HG03354 (cell line): ENCODE results near the gene PDZD2.
"Not testable (repeated sequence)": the region's sequence is repeated elsewhere in the genome, so short reads cannot be mapped to it uniquely, and the experiment has no call there.

Experiments
- ATAC-seq: cut with Tn5 transposase; IDR thresholded peaks from one replicate; pipeline ENCODE4 v1.9.1; 2021; ENCODE audit warnings: mild to moderate bottlenecking; ENCODE audit not compliant: unreplicated experiment, poor library complexity, severe bottlenecking

PDZD2 gene

DNA sequence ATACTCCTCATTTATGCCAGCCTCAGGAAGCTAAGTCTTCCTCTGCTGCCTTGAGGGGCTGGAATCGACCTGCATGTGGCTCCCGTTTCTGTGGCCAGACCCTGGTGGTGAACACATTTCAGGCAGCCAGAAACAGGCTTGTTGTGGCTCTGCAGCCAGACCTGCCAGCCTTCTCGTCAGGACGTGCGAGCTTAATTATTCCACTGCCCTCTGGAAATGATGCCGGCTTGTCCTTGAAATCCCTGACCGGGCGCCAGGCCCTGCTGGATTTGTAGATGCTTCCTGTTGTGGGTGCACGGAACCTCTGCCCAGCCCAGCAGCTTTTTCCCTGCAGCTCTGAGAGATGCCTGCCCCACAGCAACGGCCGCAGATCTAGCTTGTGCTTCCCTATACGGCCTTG, 41.6 kb downstream of the PDZD2 start:
- no peak for ATAC-seq

GRCh38 chr5:31682025-31682424, 43.1 kb downstream of the PDZD2 start:
- ATAC-seq, result no peak

DNA sequence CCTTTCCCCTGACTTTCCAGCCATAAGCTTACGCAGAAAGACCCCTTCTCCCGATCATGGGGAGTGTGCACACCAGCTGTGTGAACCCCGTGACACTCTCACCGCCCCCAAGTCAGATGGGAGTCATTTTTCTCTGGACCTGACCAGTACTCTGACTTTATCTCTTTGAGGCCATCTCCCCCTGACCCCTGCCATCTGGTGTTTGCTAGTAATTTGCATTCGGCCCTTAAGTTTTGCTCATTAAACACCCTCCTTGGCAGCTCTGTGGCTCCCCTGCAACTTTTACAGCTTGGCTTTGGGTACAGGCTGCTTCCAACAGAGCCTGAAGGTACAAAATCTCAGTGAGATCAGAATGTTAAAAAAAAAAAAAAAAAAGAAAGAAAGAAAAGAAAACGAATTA, 43.9 kb downstream of the PDZD2 start:
- no peak for ATAC-seq

DNA sequence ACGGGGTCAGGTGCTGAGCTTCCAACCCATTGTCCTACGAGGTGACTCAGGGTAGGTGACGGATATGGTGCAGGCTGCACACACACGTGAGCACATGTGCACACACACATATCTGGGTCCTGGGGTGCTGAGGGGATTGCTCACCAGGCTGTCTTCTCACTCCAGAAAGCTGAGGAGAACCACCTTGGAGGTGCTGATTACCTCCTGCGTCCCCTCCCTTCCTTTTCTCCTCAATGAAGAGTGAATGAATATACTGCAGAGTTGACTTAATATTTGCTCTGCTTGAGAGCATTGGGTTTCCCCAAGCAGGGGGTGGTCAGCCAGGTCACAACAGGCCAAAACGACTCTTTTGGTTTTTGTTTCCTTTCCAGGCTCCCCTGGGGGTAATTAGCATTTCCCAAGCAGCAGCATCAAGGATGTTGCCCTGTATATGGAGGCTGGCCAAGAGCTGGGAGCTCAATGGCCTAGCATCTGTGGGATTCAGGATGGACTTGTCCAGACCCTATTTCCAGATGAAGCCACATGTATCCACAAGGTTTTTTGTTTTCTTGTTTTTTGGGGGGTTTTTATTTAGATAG, 49.7 kb downstream of the PDZD2 start:
- no peak for ATAC-seq

DNA sequence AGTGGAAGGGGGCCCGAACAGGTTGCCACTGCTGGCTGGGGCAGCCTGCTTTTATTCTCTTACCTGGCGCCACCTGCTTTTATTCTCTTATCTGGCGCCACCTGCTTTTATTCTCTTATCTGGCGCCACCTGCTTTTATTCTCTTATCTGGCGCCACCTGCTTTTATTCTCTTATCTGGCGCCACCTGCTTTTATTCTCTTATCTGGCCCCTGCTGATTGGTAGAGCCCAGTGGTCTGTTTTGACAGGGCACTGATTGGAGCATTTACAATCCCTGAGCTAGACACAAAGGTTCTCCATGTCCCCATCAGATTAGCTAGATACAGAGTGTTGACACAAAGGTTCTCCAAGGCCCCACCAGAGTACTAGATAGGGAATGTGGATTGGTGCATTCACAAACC, 52.5 kb downstream of the PDZD2 start:
- not testable (repeated sequence) for ATAC-seq

- ATAC-seq, result no peak
Measured at GRCh38 chr5:31692561-31693221, 53.8 kb downstream of the PDZD2 start.

GRCh38 chr5:31698673-31699072, 59.7 kb downstream of the PDZD2 start:
- no peak for ATAC-seq

DNA sequence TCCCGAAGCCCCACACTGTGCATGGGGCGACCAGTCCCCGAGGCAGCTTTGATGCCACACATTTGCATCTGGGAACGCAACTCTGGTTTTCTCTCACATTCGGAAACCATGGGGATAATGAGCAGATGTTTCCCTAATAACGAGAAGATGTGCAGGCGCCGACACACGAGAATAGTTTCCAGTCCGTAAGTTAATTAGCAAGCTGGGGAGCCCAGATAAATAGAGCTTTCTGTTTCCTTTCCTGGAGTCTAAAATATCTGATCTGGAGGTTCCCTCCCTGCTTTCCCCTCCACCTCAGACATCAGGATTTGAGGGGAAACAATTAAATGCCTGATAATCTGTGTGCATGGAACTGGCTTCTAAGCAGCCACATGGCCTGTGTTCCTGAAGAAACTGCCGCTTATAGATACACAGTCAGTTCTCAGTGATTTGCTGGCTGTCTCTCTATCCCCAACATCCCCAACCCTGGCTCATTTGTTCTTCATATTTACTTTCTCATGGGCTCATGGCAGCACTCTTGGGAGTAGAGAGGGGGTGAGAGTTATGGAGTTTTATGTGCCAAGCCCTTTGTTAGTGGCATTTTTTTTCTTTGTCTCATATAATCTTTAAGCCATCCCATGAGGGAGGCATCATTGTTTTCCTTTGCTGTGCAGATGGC, 62.8 kb downstream of the PDZD2 start:
- ATAC-seq, result no peak

DNA sequence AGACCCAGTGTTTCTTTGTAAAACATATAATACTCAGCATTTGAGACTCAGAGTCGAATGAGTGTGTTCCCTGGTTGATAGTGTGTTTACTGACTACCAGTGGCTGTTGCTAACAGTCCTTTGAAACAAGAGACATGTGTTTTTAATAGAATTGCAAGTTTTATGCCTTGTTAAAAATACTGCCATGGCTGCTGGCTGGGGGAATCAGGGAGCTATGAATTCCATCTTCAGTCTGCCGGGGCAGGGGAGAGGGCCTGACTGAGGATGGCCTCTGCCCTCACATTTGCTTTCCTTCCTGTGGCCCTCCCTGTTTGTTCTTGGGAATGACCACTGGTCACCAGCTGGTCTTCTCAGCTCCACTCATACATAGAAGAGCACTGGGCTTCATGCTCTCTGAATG, 63.8 kb downstream of the PDZD2 start:
- ATAC-seq, result no peak

GRCh38 chr5:31703757-31704156, 64.8 kb downstream of the PDZD2 start:
- ATAC-seq, result no peak

DNA sequence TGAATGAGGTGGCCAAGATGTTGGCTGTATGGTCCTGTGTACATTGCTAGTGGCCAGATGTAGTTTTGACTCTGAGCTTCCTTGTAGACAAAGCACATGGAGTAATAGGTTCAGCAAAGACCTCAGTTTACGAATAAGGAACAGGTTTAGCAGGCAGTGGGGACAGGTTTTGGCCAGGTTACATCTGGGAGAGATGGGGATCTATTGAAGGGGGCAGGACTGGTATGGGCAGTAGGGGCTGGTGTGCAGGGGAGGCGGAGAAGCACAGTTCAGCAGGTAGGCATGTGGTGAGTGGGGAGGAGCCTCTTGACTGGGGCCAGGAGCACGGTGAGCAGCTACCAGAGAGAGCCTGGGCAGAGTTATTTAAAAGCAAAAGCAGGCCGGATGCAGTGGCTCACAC, 67.3 kb downstream of the PDZD2 start:
- ATAC-seq, result no peak

DNA sequence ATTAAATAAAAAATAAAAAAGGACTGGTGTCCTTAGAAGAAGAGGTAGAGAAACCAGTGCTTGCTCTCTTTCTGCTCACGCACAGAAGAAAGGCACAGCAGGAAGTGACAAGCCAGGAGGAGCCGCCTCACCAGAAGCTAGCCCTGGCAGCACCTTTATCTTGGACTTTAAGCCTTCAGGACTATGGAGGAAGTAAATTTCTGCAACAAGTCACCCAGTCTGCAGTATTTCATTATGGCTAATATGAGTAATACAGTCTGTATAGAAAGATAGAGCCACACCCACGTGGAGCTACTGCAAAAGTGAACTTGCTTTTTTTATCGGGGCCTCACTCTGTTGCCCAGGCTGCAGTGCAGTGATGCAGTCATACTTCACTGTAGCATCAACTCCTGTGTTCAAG, 68.4 kb downstream of the PDZD2 start:
- ATAC-seq, result no peak

DNA sequence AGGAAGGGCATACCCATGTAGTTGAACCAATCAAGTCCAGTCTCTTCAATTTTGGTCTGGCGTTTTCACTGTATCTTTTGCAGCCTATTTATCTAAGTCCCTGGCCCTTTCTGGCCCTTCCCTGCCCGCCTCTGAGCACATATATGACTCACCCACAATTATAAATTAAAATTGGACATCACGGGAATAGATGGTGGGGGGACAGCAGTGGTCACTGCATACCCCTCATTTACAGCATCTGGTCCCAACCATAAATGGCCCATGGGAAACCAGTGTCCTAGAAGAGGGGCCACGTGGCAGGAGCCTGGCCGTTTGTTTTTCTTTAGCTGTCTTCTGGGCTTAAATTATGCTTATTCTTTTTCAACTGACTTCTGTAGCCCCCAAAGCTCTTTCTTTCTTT, 69.2 kb downstream of the PDZD2 start:
- no peak for ATAC-seq

DNA sequence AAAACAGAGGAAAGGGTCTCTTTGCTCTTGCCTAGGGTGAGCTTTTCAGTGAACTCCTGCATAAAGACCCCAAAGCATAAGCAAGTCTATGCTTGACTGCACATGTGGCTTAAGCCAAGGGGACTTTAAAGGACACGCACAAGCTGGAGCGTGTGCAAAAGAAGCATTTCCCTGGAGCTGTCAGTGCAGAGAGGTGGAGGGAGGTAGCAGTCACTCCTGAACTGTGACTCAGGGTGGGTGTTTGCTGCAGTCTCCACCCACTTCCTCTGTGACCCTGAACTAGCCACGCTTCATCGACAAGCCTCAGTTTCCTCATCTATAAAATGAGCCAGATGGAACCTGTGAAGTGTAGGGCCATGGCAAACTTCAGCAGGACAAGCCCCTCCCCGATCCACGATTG, 72.4 kb downstream of the PDZD2 start:
- no peak for ATAC-seq

GRCh38 chr5:31711935-31712592, 73.1 kb downstream of the PDZD2 start:
- ATAC-seq, result no peak

DNA sequence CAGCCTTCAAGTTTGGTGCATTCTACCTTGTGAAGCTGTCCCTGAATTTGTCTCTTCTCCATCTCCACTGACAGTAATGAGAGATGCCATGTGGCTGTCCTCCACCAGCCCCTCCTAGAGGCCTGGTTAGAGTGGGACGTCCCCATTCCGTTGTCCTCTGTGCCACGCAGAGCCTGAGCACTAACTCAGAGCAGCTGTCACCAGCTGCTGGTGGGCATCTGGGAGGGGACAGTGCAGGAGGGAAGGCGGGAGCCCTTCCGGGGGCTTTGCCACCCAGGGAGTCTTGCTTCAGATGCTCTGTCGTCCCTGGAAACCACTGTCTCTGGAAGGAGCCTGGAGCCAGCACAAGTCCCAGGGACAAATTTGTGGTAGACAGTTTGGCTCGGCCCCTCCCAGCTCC, 78.6 kb downstream of the PDZD2 start:
- ATAC-seq, result no peak

GRCh38 chr5:31720004-31720403, 81.1 kb downstream of the PDZD2 start:
- ATAC-seq, result no peak

DNA sequence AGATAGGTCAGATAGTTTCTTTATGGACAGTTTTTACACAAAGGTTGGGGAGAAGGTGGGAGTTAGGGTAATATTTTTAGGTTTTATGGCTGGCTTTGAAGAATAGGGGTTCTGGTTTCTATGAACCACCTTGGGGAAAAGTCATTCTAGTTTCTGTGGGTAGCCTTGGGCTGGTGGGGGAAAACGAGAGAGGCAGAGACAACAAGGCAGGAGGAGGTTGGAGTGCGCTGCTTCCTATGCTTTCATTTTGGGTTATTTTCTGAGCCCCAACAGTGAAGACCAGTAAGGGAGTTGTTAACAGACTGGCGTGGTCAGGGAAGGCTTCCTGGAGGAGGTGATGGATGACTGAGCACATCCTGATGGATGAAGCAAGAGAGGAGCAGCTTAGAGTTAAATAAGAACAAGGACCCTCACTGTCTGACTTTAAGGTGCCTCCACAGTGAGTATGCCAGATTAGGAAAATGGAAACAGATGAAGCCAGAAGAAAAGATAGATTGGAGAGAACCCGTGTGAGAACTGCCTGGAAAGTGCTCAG, 81.9 kb downstream of the PDZD2 start:
- ATAC-seq, result no peak

DNA sequence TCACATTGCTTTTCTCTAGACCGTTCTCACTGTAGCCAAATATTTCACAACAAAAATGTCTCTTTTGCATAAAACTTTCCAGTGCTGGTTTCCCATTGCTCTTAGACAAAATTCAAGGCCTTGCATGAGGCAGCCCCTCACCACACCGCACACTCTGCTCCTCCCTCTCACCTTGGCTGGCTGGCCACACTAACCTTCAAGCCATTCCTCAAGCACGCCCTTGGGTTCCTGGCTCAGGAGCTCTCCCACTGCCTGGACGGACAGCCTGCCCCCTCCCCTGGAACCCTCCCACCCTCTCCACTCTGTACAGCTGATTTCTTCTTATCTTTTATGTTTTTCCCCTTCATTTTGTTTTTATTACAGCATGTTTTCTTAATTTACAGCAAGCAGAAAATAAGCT, 83.2 kb downstream of the PDZD2 start:
- ATAC-seq, result no peak

- ATAC-seq, result no peak
Measured at GRCh38 chr5:31725996-31726395, 87.1 kb downstream of the PDZD2 start.

GRCh38 chr5:31726952-31727351, 88.0 kb downstream of the PDZD2 start:
- no peak for ATAC-seq
